HG02588 (cell line): ENCODE results near the gene COX19.
"Not testable (repeated sequence)": the region's sequence is repeated elsewhere in the genome, so short reads cannot be mapped to it uniquely, and the experiment has no call there.

Experiments
- ATAC-seq: cut with Tn5 transposase; IDR thresholded peaks from one replicate; pipeline ENCODE4 v1.9.1; 2021; ENCODE audit warnings: mild to moderate bottlenecking, moderate library complexity; ENCODE audit not compliant: unreplicated experiment

COX19 gene

GRCh38 chr7:931871-932650, 43.3 kb downstream of the COX19 start:
- ATAC-seq, result no peak

- ATAC-seq, result no peak
Observed at GRCh38 chr7:930975-931758, 44.2 kb downstream of the COX19 start.

GRCh38 chr7:929311-929711, 46.0 kb downstream of the COX19 start:
- no peak for ATAC-seq

GRCh38 chr7:927031-927671, 48.2 kb downstream of the COX19 start:
- no peak for ATAC-seq

- ATAC-seq, result no peak
Observed at GRCh38 chr7:926061-927030, 49.0 kb downstream of the COX19 start.

- no peak for ATAC-seq
Observed at GRCh38 chr7:925601-926000, 49.7 kb downstream of the COX19 start.

GRCh38 chr7:924541-925231, 50.7 kb downstream of the COX19 start:
- ATAC-seq, result peak; percentile 35

- ATAC-seq, result not testable (repeated sequence)
Observed at GRCh38 chr7:924042-924441, 51.3 kb downstream of the COX19 start.

GRCh38 chr7:923108-924041, 52.0 kb downstream of the COX19 start:
- ATAC-seq, result peak; percentile 82

GRCh38 chr7:922334-923107, 52.8 kb downstream of the COX19 start:
- no peak for ATAC-seq

- ATAC-seq, result no peak
Observed at GRCh38 chr7:921581-922333, 53.6 kb downstream of the COX19 start.

GRCh38 chr7:921071-921461, 54.3 kb downstream of the COX19 start:
- no peak for ATAC-seq

GRCh38 chr7:920351-921070, 54.8 kb downstream of the COX19 start:
- ATAC-seq, result no peak

GRCh38 chr7:919924-920341, 55.4 kb downstream of the COX19 start:
- ATAC-seq, result no peak

- no peak for ATAC-seq
Observed at GRCh38 chr7:919114-919442, 56.3 kb downstream of the COX19 start.

- no peak for ATAC-seq
Observed at GRCh38 chr7:918441-919113, 56.8 kb downstream of the COX19 start.

GRCh38 chr7:918118-918425, 57.3 kb downstream of the COX19 start:
- ATAC-seq, result no peak
